ENCODE data around the gene CACNA2D2. TPM values are rescaled to one million over a fixed set of nuclear protein-coding genes. Genes with fewer than 3 reads are reported as not detected.

The CACNA2D2 gene
- total RNA-seq, 2 experiments from 2014 or later: 0.70 to 0.80 TPM

- H3K4me3 Mint-ChIP-seq: no peak overlapping the region
- H3K27ac Mint-ChIP-seq: no peak overlapping the region
- peaks cover 3% of the 10 kb centered on the region for H3K4me1 Mint-ChIP-seq
- H3K27me3 Mint-ChIP-seq: no peaks in the 10 kb centered on the region
- no peaks in the 10 kb centered on the region for H3K9me3 Mint-ChIP-seq
- H3K36me3 Mint-ChIP-seq: no peaks in the 10 kb centered on the region
- no peak for DNase-seq
These were observed 110.4 kb downstream of the CACNA2D2 start for GRCh38 chr3:50393061-50393460.

- H3K4me1 Mint-ChIP-seq: peaks cover 3% of the 10 kb centered on the region
- no peaks in the 10 kb centered on the region for H3K9me3 Mint-ChIP-seq
- H3K36me3 Mint-ChIP-seq: no peaks in the 10 kb centered on the region
- H3K4me3 Mint-ChIP-seq: no peak overlapping the region
- H3K27me3 Mint-ChIP-seq: no peaks in the 10 kb centered on the region
- H3K27ac Mint-ChIP-seq: no peak overlapping the region
- DNase-seq: no peak
These were observed 111.2 kb downstream of the CACNA2D2 start for GRCh38 chr3:50392101-50392715.

- H3K4me1 Mint-ChIP-seq: peaks cover 3% of the 10 kb centered on the region
- no peaks in the 10 kb centered on the region for H3K9me3 Mint-ChIP-seq
- no peak overlapping the region for H3K27ac Mint-ChIP-seq
- H3K27me3 Mint-ChIP-seq: no peaks in the 10 kb centered on the region
- DNase-seq: no peak
- H3K4me3 Mint-ChIP-seq: no peak overlapping the region
- H3K36me3 Mint-ChIP-seq: no peaks in the 10 kb centered on the region
These were observed 112.8 kb downstream of the CACNA2D2 start for GRCh38 chr3:50390508-50391224.

- no peak overlapping the region for H3K27ac Mint-ChIP-seq
- no peaks in the 10 kb centered on the region for H3K27me3 Mint-ChIP-seq
- no peaks in the 10 kb centered on the region for H3K9me3 Mint-ChIP-seq
- H3K36me3 Mint-ChIP-seq: no peaks in the 10 kb centered on the region
- peaks cover 3% of the 10 kb centered on the region for H3K4me1 Mint-ChIP-seq
- no peak for DNase-seq
- H3K4me3 Mint-ChIP-seq: no peak overlapping the region
These were observed 114.0 kb downstream of the CACNA2D2 start for GRCh38 chr3:50389414-50389767.

GRCh38 chr3:50388720-50389413 is 114.6 kb downstream of the CACNA2D2 start:
- Mint-ChIP-seq H3K9me3 (no peaks in the 10 kb centered on the region), H3K4me3 (no peak overlapping the region), H3K36me3 (no peaks in the 10 kb centered on the region), H3K27ac (no peak overlapping the region), H3K27me3 (no peaks in the 10 kb centered on the region), H3K4me1 (peaks cover 3% of the 10 kb centered on the region)
- no peak for DNase-seq

GRCh38 chr3:50388016-50388719 is 115.3 kb downstream of the CACNA2D2 start:
- no peak overlapping the region for H3K27ac Mint-ChIP-seq
- H3K4me1 Mint-ChIP-seq: peaks cover 3% of the 10 kb centered on the region
- no peaks in the 10 kb centered on the region for H3K27me3 Mint-ChIP-seq
- no peaks in the 10 kb centered on the region for H3K9me3 Mint-ChIP-seq
- no peak overlapping the region for H3K4me3 Mint-ChIP-seq
- H3K36me3 Mint-ChIP-seq: no peaks in the 10 kb centered on the region
- DNase-seq: no peak

- no peak overlapping the region for H3K27ac Mint-ChIP-seq
- no peaks in the 10 kb centered on the region for H3K4me1 Mint-ChIP-seq
- H3K27me3 Mint-ChIP-seq: no peaks in the 10 kb centered on the region
- H3K4me3 Mint-ChIP-seq: no peak overlapping the region
- H3K36me3 Mint-ChIP-seq: no peaks in the 10 kb centered on the region
- no peak for DNase-seq
- H3K9me3 Mint-ChIP-seq: no peaks in the 10 kb centered on the region
These were observed 117.7 kb downstream of the CACNA2D2 start for GRCh38 chr3:50385754-50386153.

- Mint-ChIP-seq H3K27ac (no peak overlapping the region), H3K9me3 (no peaks in the 10 kb centered on the region), H3K4me1 (no peaks in the 10 kb centered on the region), H3K36me3 (no peaks in the 10 kb centered on the region), H3K27me3 (no peaks in the 10 kb centered on the region), H3K4me3 (no peak overlapping the region)
- DNase-seq: no peak
These were observed 119.7 kb downstream of the CACNA2D2 start for GRCh38 chr3:50383750-50384149.

GRCh38 chr3:50382722-50383121 is 120.7 kb downstream of the CACNA2D2 start:
- DNase-seq: no peak
- Mint-ChIP-seq H3K27ac (no peak overlapping the region), H3K27me3 (no peaks in the 10 kb centered on the region), H3K9me3 (no peaks in the 10 kb centered on the region), H3K4me3 (no peak overlapping the region), H3K36me3 (no peaks in the 10 kb centered on the region), H3K4me1 (no peaks in the 10 kb centered on the region)

GRCh38 chr3:50381383-50381782 is 122.1 kb downstream of the CACNA2D2 start:
- Mint-ChIP-seq H3K9me3 (no peaks in the 10 kb centered on the region), H3K4me3 (no peak overlapping the region), H3K27ac (no peak overlapping the region), H3K36me3 (no peaks in the 10 kb centered on the region), H3K4me1 (no peaks in the 10 kb centered on the region), H3K27me3 (no peaks in the 10 kb centered on the region)
- DNase-seq: no peak

- Mint-ChIP-seq H3K9me3 (no peaks in the 10 kb centered on the region), H3K36me3 (no peaks in the 10 kb centered on the region), H3K4me3 (no peak overlapping the region), H3K4me1 (no peaks in the 10 kb centered on the region), H3K27ac (no peak overlapping the region), H3K27me3 (no peaks in the 10 kb centered on the region)
- DNase-seq: no peak
These were observed 122.9 kb downstream of the CACNA2D2 start for GRCh38 chr3:50380405-50381085.

GRCh38 chr3:50378757-50379156 is 124.7 kb downstream of the CACNA2D2 start:
- Mint-ChIP-seq H3K27ac (no peak overlapping the region), H3K4me3 (no peak overlapping the region), H3K9me3 (no peaks in the 10 kb centered on the region), H3K4me1 (no peaks in the 10 kb centered on the region), H3K27me3 (no peaks in the 10 kb centered on the region), H3K36me3 (no peaks in the 10 kb centered on the region)
- DNase-seq: no peak

- Mint-ChIP-seq H3K4me1 (peaks cover 2% of the 10 kb centered on the region), H3K27me3 (no peaks in the 10 kb centered on the region), H3K9me3 (no peaks in the 10 kb centered on the region), H3K27ac (no peak overlapping the region), H3K36me3 (no peaks in the 10 kb centered on the region), H3K4me3 (no peak overlapping the region)
- no peak for DNase-seq
These were observed 125.4 kb downstream of the CACNA2D2 start for GRCh38 chr3:50378024-50378423.

GRCh38 chr3:50375258-50375931 is 128.0 kb downstream of the CACNA2D2 start:
- DNase-seq: no peak
- Mint-ChIP-seq H3K9me3 (no peaks in the 10 kb centered on the region), H3K4me3 (no peak overlapping the region), H3K27ac (no peak overlapping the region), H3K4me1 (peaks cover 7% of the 10 kb centered on the region), H3K36me3 (no peaks in the 10 kb centered on the region), H3K27me3 (no peaks in the 10 kb centered on the region)
